PC-9 (cell line): ENCODE data around the gene ETHE1. TPM values are rescaled to one million over a fixed set of nuclear protein-coding genes. Genes with fewer than 3 reads are reported as not detected.
A peak's percentile ranks its signal among the peaks of the same experiment; 100 is the strongest.

Source experiments
- BruUV-seq: library from RNA; stranded (reverse); fragments of 400-500 nt; replicated peaks from 2 replicates; lab custom pipeline; 2021; lab: Mats Ljungman, UMichigan
- CTCF ChIA-PET: fragments of 300-600 bp; sonication (Branson Sonifier 250); formaldehyde crosslinking; loops from one replicate; lab custom pipeline; 2022; ENCODE audit warnings: antibody characterized with exemption; lab: Charles Lee
- POLR2A ChIA-PET: fragments of 300-600 bp; sonication (Branson Sonifier 250); formaldehyde crosslinking; loops from one replicate; lab custom pipeline; 2022; ENCODE audit warnings: antibody characterized with exemption; ENCODE audit not compliant: unreplicated experiment; lab: Charles Lee
- DNase-seq, 2 experiments: peaks; one replicate each; pipeline versions ENCODE4 v3.0.0 to v3.0.0-alpha.2; 2015 to 2022; ENCODE audit warnings: mixed read lengths in 1 of 2
- H2AFZ ChIP-seq: fragments of 200-600 bp; sonication (generic); 2 replicates; pipeline ENCODE4 v1.8.1; 2017; ENCODE audit warnings: antibody characterized with exemption
- H3F3A ChIP-seq: fragments of 200-600 bp; sonication (generic); 2 replicates; pipeline ENCODE4 v1.8.1; 2017; ENCODE audit warnings: antibody characterized with exemption, mild to moderate bottlenecking, low read depth; ENCODE audit not compliant: insufficient read depth
- H3K27ac ChIP-seq: fragments of 200-600 bp; sonication (generic); 2 replicates; pipeline ENCODE4 v1.6.1; 2016; ENCODE audit warnings: mixed run types
- H3K27me3 ChIP-seq: fragments of 200-600 bp; sonication (generic); 2 replicates; pipeline ENCODE4 v1.6.1; 2016; ENCODE audit warnings: low read depth, mixed run types; ENCODE audit not compliant: insufficient read depth
- H3K36me3 ChIP-seq: fragments of 200-600 bp; sonication (generic); 2 replicates; pipeline ENCODE4 v1.6.1; 2016; ENCODE audit warnings: low read depth, mixed run types
- H3K4me1 ChIP-seq: fragments of 200-600 bp; sonication (generic); replicated peaks from 2 replicates; pipeline ENCODE4 v1.6.1; 2016; ENCODE audit warnings: mixed run types; ENCODE audit not compliant: insufficient read depth
- H3K4me2 ChIP-seq: fragments of 200-600 bp; sonication (generic); 2 replicates; pipeline ENCODE4 v1.6.1; 2017; ENCODE audit warnings: mixed run types
- H3K4me3 ChIP-seq: fragments of 200-600 bp; sonication (generic); 2 replicates; pipeline ENCODE4 v1.6.1; 2016; ENCODE audit warnings: mixed run types
- H3K79me2 ChIP-seq: fragments of 200-600 bp; sonication (generic); 2 replicates; pipeline ENCODE4 v1.6.1; 2017; ENCODE audit warnings: low read depth, mixed run types
- H3K9me2 ChIP-seq: fragments of 200-600 bp; sonication (generic); 2 replicates; pipeline ENCODE4 v1.8.1; 2017; ENCODE audit warnings: mild to moderate bottlenecking; ENCODE audit not compliant: insufficient read depth
- H3K9me3 ChIP-seq: fragments of 200-600 bp; sonication (generic); 2 replicates; pipeline ENCODE4 v1.8.1; 2016; ENCODE audit warnings: low read depth; ENCODE audit not compliant: insufficient read depth
- H4K20me1 ChIP-seq: fragments of 200-600 bp; sonication (generic); 2 replicates; pipeline ENCODE4 v1.8.1; 2017; ENCODE audit not compliant: insufficient read depth
- CTCF ChIP-seq: fragments of 200-600 bp; sonication (generic); conservative IDR thresholded peaks from 2 replicates; pipeline ENCODE4 v1.6.1; 2017; ENCODE audit warnings: mixed run types, antibody characterized with exemption, mild to moderate bottlenecking, moderate library complexity
- EZH2 ChIP-seq: fragments of 200-600 bp; sonication (generic); IDR thresholded peaks from 2 replicates; pipeline ENCODE4 v1.8.0; 2017; ENCODE audit warnings: antibody characterized with exemption, low read depth
- intact Hi-C: fragments of 100-400 bp; cut with micrococcal nuclease; formaldehyde crosslinking; loops from one replicate; pipeline ENCODE4 v1.10.0; 2022; ENCODE audit not compliant: unreplicated experiment
- total RNA-seq: library from RNA; stranded (reverse); gene quantifications from 2 replicates; pipeline ENCODE4 v1.2.3, GENCODE V29; 2021

The ETHE1 gene
- total RNA-seq, 1 experiment from 2014 or later = 83.4 TPM

GRCh38 chr19:43469160-43469480 lies 57.9 kb downstream of the ETHE1 start:
- DNase-seq = peak in 1 of 2 experiments; percentile 38
- ChIA-PET POLR2A (interaction anchor here (0.7 kb wide), 1 partner anchor 227 kb away, joined by 3 read pairs; no protein-coding TSS in a partner anchor), CTCF (no interaction called here)
- H3K79me2 ChIP-seq = peaks cover 10% of the 10 kb centered on the region
- H3K36me3 ChIP-seq = no peaks in the 10 kb centered on the region
- no peak overlapping the region for H2AFZ ChIP-seq
- no peak overlapping the region for H3K4me3 ChIP-seq
- H3F3A ChIP-seq = peaks cover 65% of the 10 kb centered on the region
- peaks cover 52% of the 10 kb centered on the region for H3K4me1 ChIP-seq
- TF ChIP-seq EZH2 = no peak
- TF ChIP-seq CTCF = no peak
- H3K27ac ChIP-seq = peak overlapping the region; percentile 92
- no TSS peak for BruUV-seq
- peak overlapping the region; percentile 65; the same call in 1 of the 2 replicates for H3K4me2 ChIP-seq
- H3K9me3 ChIP-seq = no peaks in the 10 kb centered on the region
- H4K20me1 ChIP-seq = no peaks in the 10 kb centered on the region
- intact Hi-C loops = loop anchor here (5.0 kb wide), 1 partner anchor 48 kb away; no protein-coding TSS in a partner anchor
- H3K27me3 ChIP-seq = no peaks in the 10 kb centered on the region
- H3K9me2 ChIP-seq = no peaks in the 10 kb centered on the region

GRCh38 chr19:43468354-43469159 lies 58.4 kb downstream of the ETHE1 start:
- Histone ChIP-seq H3K9me2 (no peaks in the 10 kb centered on the region), H3K27me3 (no peaks in the 10 kb centered on the region), H3K27ac (peak overlapping the region; percentile 92), H3K36me3 (no peaks in the 10 kb centered on the region), H2AFZ (no peak overlapping the region; the same call in 1 of the 2 replicates), H3K9me3 (no peaks in the 10 kb centered on the region), H3K4me3 (no peak overlapping the region; the same call in 1 of the 2 replicates), H3F3A (peaks cover 65% of the 10 kb centered on the region), H3K79me2 (peaks cover 10% of the 10 kb centered on the region), H3K4me2 (peak overlapping the region; percentile 65), H3K4me1 (peaks cover 52% of the 10 kb centered on the region), H4K20me1 (no peaks in the 10 kb centered on the region)
- no peak for TF ChIP-seq CTCF
- TF ChIP-seq EZH2 = no peak
- BruUV-seq = no TSS peak
- intact Hi-C loops = loop anchor here (5.0 kb wide), 1 partner anchor 49 kb away; no protein-coding TSS in a partner anchor
- CTCF ChIA-PET = no interaction called here
- peak in 1 of 2 experiments; percentile 52 for DNase-seq
- POLR2A ChIA-PET = interaction anchor here (0.5 to 0.7 kb wide), 3 partner anchors 23 to 227 kb away, joined by 3 to 4 read pairs (median 3); no protein-coding TSS in a partner anchor

GRCh38 chr19:43467730-43468129 lies 59.3 kb downstream of the ETHE1 start:
- BruUV-seq = no TSS peak
- H4K20me1 ChIP-seq = 0 out of 2 replicates have a peak, but pooled peaks cover 4% of the 10 kb centered on the region
- peaks cover 14% of the 10 kb centered on the region for H3K79me2 ChIP-seq
- H3K4me2 ChIP-seq = peak overlapping the region; percentile 65
- POLR2A ChIA-PET = interaction anchor here (0.6 to 0.7 kb wide), 2 partner anchors 63 to 202 kb away, joined by 3 to 6 read pairs; no protein-coding TSS in a partner anchor
- no peaks in the 10 kb centered on the region for H3K27me3 ChIP-seq
- intact Hi-C loops = loop anchor here (5.0 kb wide), 1 partner anchor 50 kb away; no protein-coding TSS in a partner anchor
- no peak for TF ChIP-seq CTCF
- TF ChIP-seq EZH2 = no peak
- no peak overlapping the region; the same call in 1 of the 2 replicates for H2AFZ ChIP-seq
- peaks cover 3% of the 10 kb centered on the region; the same call in 1 of the 2 replicates for H3K36me3 ChIP-seq
- peak in 1 of 2 experiments; percentile 74 for DNase-seq
- peak overlapping the region; percentile 92 for H3K27ac ChIP-seq
- CTCF ChIA-PET = no interaction called here
- H3K9me3 ChIP-seq = no peaks in the 10 kb centered on the region
- peaks cover 67% of the 10 kb centered on the region for H3F3A ChIP-seq
- peaks cover 56% of the 10 kb centered on the region for H3K4me1 ChIP-seq
- no peaks in the 10 kb centered on the region for H3K9me2 ChIP-seq
- H3K4me3 ChIP-seq = no peak overlapping the region; the same call in 1 of the 2 replicates
